HepG2 (cell line): ENCODE data around the gene ARHGEF40. TPM values are rescaled to one million over a fixed set of nuclear protein-coding genes. Genes with fewer than 3 reads are reported as not detected.

Source experiments
- EZH2 ChIP-seq: conservative IDR thresholded peaks from 2 replicates; pipeline ENCODE4 v1.6.1; 2012; ENCODE audit warnings: mild to moderate bottlenecking, low read depth, low read length, moderate library complexity
- FLYWCH1 ChIP-seq: sonication (generic); formaldehyde crosslinking; IDR thresholded peaks from 2 replicates; pipeline ENCODE4 v1.8.1; 2023; ENCODE audit warnings: mild to moderate bottlenecking, missing genetic modification reagents
- FUBP1 ChIP-seq: sonication (generic); formaldehyde crosslinking; IDR thresholded peaks from 2 replicates; pipeline ENCODE4 v1.5.1; 2020; ENCODE audit warnings: missing genetic modification reagents, mild to moderate bottlenecking, borderline replicate concordance
- HMG20B ChIP-seq: conservative IDR thresholded peaks from 2 replicates; pipeline ENCODE4 v1.6.1; 2016; ENCODE audit warnings: missing genetic modification reagents, missing compliant biosample characterization
- HNF4A ChIP-seq: sonication (generic); formaldehyde crosslinking; IDR thresholded peaks from 2 replicates; pipeline ENCODE4 v1.4.0; 2020; ENCODE audit warnings: missing genetic modification reagents
- HNRNPUL1 ChIP-seq: fragments of 200-400 bp; formaldehyde crosslinking; IDR thresholded peaks from 2 replicates; pipeline ENCODE4 v1.6.1; 2017; ENCODE audit warnings: low read depth, mild to moderate bottlenecking, low read length, moderate library complexity
- KLF6 ChIP-seq: IDR thresholded peaks from 2 replicates; pipeline ENCODE4 v1.8.0; 2016; ENCODE audit warnings: missing biosample characterization, missing genetic modification reagents
- KMT2A ChIP-seq: sonication (generic); formaldehyde crosslinking; IDR thresholded peaks from 2 replicates; pipeline ENCODE4 v1.4.0; 2020; ENCODE audit warnings: missing genetic modification reagents
- MAFG ChIP-seq: sonication (generic); formaldehyde crosslinking; IDR thresholded peaks from 2 replicates; pipeline ENCODE4 v1.5.1; 2020; ENCODE audit warnings: mild to moderate bottlenecking, missing genetic modification reagents
- MAZ ChIP-seq, 2 experiments: sonication (generic) in 1 of 2; formaldehyde crosslinking in 1 of 2; IDR thresholded peaks; 2 replicates each; pipeline versions ENCODE4 v1.5.0 to v1.6.1; 2012 to 2020; ENCODE audit warnings: low read depth in 2 of 2, mild to moderate bottlenecking in 2 of 2, borderline replicate concordance in 1 of 2, improper control_type of control experiment in 1 of 2, low read length in 1 of 2, missing genetic modification reagents in 1 of 2, moderate library complexity in 1 of 2
- PTBP1 ChIP-seq: fragments of 200-400 bp; formaldehyde crosslinking; IDR thresholded peaks from 2 replicates; pipeline ENCODE4 v1.6.1; 2018; ENCODE audit warnings: low read length, low read depth; ENCODE audit not compliant: poor library complexity, severe bottlenecking
- SSRP1 ChIP-seq: IDR thresholded peaks from 2 replicates; pipeline ENCODE4 v1.6.1; 2016; ENCODE audit warnings: control low read depth
- TAF15 ChIP-seq: fragments of 200-400 bp; formaldehyde crosslinking; IDR thresholded peaks from one replicate; pipeline ENCODE4 v1.6.1; 2018; ENCODE audit warnings: mild to moderate bottlenecking, low read depth, low read length; ENCODE audit not compliant: poor library complexity, severe bottlenecking
- ZBTB42 ChIP-seq: sonication (generic); formaldehyde crosslinking; IDR thresholded peaks from 2 replicates; pipeline ENCODE4 v1.5.0; 2020; ENCODE audit warnings: mild to moderate bottlenecking, missing genetic modification reagents
- ZNF441 ChIP-seq: sonication (generic); formaldehyde crosslinking; IDR thresholded peaks from 2 replicates; pipeline ENCODE4 v1.7.0; 2021; ENCODE audit warnings: missing genetic modification reagents, borderline replicate concordance
- ZNF562 ChIP-seq: sonication (generic); formaldehyde crosslinking; IDR thresholded peaks from 2 replicates; pipeline ENCODE4 v1.8.0; 2022; ENCODE audit warnings: missing genetic modification reagents, borderline replicate concordance
- ZNF598 ChIP-seq: sonication (generic); formaldehyde crosslinking; IDR thresholded peaks from 2 replicates; pipeline ENCODE4 v1.5.1; 2020; ENCODE audit warnings: mild to moderate bottlenecking, missing genetic modification reagents, borderline replicate concordance
- ZNF780A ChIP-seq: sonication (generic); formaldehyde crosslinking; IDR thresholded peaks from 2 replicates; pipeline ENCODE4 v1.8.0; 2022; ENCODE audit warnings: mild to moderate bottlenecking, missing genetic modification reagents, moderate library complexity
- ZNF792 ChIP-seq: IDR thresholded peaks from 2 replicates; pipeline ENCODE4 v1.6.1; 2016
- polyA plus RNA-seq, 8 experiments: library from polyadenylated mRNA; depleted of rRNA in 3 of 8; stranded (reverse) in 7 of 8; unstranded in 1 of 8; fragments of >200 nt; fragmentation: Illumina TruSeq in 4 of 8; extraction: Trizol in 4 of 8; gene quantifications; 2 replicates each; pipeline versions ENCODE4 v1.2.1 to v1.2.3, GENCODE V29; 2011 to 2016; ENCODE audit warnings: low read depth in 4 of 8, missing spikeins in 1 of 8, mixed read lengths in 1 of 8; ENCODE audit not compliant: insufficient read depth in 1 of 8
- total RNA-seq, 5 experiments: library from RNA; depleted of rRNA; stranded (reverse); fragments of >200 nt; fragmentation: Illumina TruSeq; extraction: Trizol; gene quantifications; 2 replicates each; pipeline ENCODE4 v1.2.3, GENCODE V29; 2016; ENCODE audit warnings: low read depth in 1 of 5
- TF ChIP-seq, protein P1 (sequence below): sonication (generic); formaldehyde crosslinking; IDR thresholded peaks from 2 replicates; pipeline ENCODE4 v1.8.1; 2023; ENCODE audit warnings: mild to moderate bottlenecking, inconsistent platforms, moderate library complexity, missing genetic modification reagents, borderline replicate concordance
- TF ChIP-seq, protein P2 (sequence below): sonication (generic); formaldehyde crosslinking; IDR thresholded peaks from 2 replicates; pipeline ENCODE4 v1.8.0; 2022; ENCODE audit warnings: missing genetic modification reagents, mild to moderate bottlenecking, borderline replicate concordance
- TF ChIP-seq, protein P3 (sequence below): sonication (generic); formaldehyde crosslinking; IDR thresholded peaks from 2 replicates; pipeline ENCODE4 v1.8.0; 2022; ENCODE audit warnings: missing genetic modification reagents, mild to moderate bottlenecking, moderate library complexity, borderline replicate concordance

ARHGEF40 gene
- total and polyA plus RNA-seq, 2 of the 13 experiments (the other 11 are each of a cell fraction or from before 2014, with no cell fraction given), result 28.1 to 78.1 TPM

DNA sequence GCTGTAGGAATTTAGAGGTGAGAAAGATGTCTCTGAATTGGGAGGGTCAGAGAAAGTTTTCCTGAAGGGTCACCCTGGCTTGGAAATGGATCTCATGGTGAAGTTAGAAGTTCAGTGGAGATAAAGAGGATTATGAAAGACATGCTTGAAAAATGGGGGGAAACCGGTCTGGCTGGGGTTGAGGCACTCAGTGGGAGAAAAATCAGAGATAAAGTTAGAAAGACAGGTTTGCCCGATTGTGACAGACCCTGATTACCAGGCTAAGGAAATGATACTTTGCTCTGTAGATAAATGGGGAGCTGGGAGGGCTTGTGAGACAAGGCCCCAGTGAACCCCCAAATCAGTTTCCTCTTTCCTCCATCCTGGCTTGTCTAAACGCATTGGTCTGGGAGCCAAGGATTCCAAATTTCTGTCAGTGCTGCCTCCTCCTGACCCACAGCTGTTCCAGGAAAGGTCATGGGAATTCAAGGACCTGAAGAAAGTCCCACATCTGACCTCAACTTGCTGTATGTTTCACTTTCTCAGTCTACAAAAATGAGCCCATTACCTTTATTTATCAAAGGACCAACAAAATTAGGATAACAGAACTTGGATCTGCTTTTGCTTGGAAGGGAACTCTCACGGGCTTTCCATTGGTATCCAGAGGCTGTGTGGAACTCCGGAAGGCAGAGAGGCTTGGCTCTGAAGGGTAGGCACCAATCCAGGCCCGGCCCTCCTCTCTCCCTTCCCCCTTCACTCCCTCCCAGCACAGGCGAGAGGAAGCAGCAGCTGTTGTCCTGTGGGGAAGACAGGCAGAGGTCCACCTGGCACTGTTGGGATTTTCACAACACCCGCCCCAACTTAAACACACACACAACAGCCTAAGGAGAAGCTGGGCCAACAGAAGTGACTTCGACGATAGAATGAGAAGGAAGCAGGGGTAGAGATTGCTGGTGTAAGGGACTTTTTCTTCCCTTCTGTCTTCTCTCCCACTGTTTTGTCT, 31.4 kb upstream of the ARHGEF40 start (continued):
- TF ChIP-seq MAZ (IDR thresholded peaks at IDR 0.05; ENCODE audit: borderline replicate concordance, low read depth, low read length) (0 out of 2 replicates have a peak, but pooled peaks have one; percentile 45), MAZ (CRISPR knock-in tag; IDR thresholded peaks at IDR 0.05; ENCODE audit: low read depth) (no peak), EZH2 (no peak), HNRNPUL1 (no peak), ZNF598 (CRISPR knock-in tag) (no peak), KLF6 (CRISPR knock-in tag) (no peak), ZBTB42 (no peak), ZNF562 (CRISPR knock-in tag) (no peak), ZNF792 (peak; percentile 48; the same call in 1 of the 2 replicates), SSRP1 (CRISPR knock-in tag) (no peak), ZNF780A (no peak), TAF15 (no peak), HMG20B (CRISPR knock-in tag) (no peak), HNF4A (CRISPR knock-in tag) (0 out of 2 replicates have a peak, but pooled peaks have one; percentile 24), PTBP1 (no peak), FUBP1 (CRISPR knock-in tag) (no peak), KMT2A (CRISPR knock-in tag) (no peak), ZNF441 (CRISPR knock-in tag) (no peak; the same call in 1 of the 2 replicates), MAFG (CRISPR knock-in tag) (no peak), FLYWCH1 (CRISPR knock-in tag) (no peak)
- TF ChIP-seq, protein P1, sequence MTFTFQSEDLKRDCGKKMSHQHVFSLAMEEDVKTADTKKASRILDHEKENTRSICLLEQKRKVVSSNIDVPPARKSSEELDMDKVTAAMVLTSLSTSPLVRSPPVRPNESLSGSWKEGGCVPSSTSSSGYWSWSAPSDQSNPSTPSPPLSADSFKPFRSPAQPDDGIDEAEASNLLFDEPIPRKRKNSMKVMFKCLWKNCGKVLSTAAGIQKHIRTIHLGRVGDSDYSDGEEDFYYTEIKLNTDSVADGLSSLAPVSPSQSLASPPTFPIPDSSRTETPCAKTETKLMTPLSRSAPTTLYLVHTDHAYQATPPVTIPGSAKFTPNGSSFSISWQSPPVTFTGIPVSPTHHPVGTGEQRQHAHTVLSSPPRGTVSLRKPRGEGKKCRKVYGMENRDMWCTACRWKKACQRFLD, result no peak
- TF ChIP-seq, protein P2, sequence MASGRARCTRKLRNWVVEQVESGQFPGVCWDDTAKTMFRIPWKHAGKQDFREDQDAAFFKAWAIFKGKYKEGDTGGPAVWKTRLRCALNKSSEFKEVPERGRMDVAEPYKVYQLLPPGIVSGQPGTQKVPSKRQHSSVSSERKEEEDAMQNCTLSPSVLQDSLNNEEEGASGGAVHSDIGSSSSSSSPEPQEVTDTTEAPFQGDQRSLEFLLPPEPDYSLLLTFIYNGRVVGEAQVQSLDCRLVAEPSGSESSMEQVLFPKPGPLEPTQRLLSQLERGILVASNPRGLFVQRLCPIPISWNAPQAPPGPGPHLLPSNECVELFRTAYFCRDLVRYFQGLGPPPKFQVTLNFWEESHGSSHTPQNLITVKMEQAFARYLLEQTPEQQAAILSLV (CRISPR knock-in tag), result no peak
- TF ChIP-seq, protein P3, sequence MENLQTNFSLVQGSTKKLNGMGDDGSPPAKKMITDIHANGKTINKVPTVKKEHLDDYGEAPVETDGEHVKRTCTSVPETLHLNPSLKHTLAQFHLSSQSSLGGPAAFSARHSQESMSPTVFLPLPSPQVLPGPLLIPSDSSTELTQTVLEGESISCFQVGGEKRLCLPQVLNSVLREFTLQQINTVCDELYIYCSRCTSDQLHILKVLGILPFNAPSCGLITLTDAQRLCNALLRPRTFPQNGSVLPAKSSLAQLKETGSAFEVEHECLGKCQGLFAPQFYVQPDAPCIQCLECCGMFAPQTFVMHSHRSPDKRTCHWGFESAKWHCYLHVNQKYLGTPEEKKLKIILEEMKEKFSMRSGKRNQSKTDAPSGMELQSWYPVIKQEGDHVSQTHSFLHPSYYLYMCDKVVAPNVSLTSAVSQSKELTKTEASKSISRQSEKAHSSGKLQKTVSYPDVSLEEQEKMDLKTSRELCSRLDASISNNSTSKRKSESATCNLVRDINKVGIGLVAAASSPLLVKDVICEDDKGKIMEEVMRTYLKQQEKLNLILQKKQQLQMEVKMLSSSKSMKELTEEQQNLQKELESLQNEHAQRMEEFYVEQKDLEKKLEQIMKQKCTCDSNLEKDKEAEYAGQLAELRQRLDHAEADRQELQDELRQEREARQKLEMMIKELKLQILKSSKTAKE (CRISPR knock-in tag), result no peak
